HCT116 (cell line): Measurements from ENCODE around the gene FAM204A.

ENCODE experiments used
- EZH2phosphoT487 ChIP-seq: fragments of 200-600 bp; IDR thresholded peaks from 2 replicates; pipeline ENCODE4 v1.6.1; 2018; ENCODE audit warnings: antibody characterized with exemption, borderline replicate concordance
- POLR2A ChIP-seq: IDR thresholded peaks from 2 replicates; pipeline ENCODE4 v1.7.0; 2011; ENCODE audit warnings: borderline replicate concordance; ENCODE audit not compliant: insufficient read depth, insufficient read length; ENCODE audit errors: extremely low read depth
- POLR2AphosphoS5 ChIP-seq: IDR thresholded peaks from 2 replicates; pipeline ENCODE4 v1.6.1; 2011; ENCODE audit warnings: mild to moderate bottlenecking, low read depth, low read length, moderate library complexity
- SP1 ChIP-seq: IDR thresholded peaks from 2 replicates; pipeline ENCODE4 v1.6.1; 2012; ENCODE audit warnings: low read depth
- ZFX ChIP-seq: fragments of 450-650 bp; IDR thresholded peaks from 2 replicates; pipeline ENCODE4 v1.6.1; 2017
- ZNF274 ChIP-seq: fragments of 200-500 bp; sonication (Bioruptor generic); IDR thresholded peaks from 2 replicates; pipeline ENCODE4 v1.6.1; 2014; ENCODE audit warnings: mild to moderate bottlenecking, low read depth, low read length, inconsistent platforms
- TF ChIP-seq, protein P1 (sequence below), 3 experiments: fragments of 200-600 bp in 1 of 3; sonication (generic) in 1 of 3; IDR thresholded peaks in 2 of 3; conservative IDR thresholded peaks in 1 of 3; 2 replicates each; pipeline ENCODE4 v1.5.1; 2012 to 2017; ENCODE audit warnings: low read depth in 2 of 3, low read length in 2 of 3, antibody characterized with exemption in 1 of 3, borderline replicate concordance in 1 of 3, control low read depth in 1 of 3, mild to moderate bottlenecking in 1 of 3, mixed read lengths in 1 of 3, mixed run types in 1 of 3, moderate library complexity in 1 of 3; ENCODE audit not compliant: insufficient read depth in 1 of 3
- TF ChIP-seq, protein P2 (sequence below): IDR thresholded peaks from 2 replicates; pipeline ENCODE4 v1.6.1; 2012; ENCODE audit warnings: low read depth

DNA sequence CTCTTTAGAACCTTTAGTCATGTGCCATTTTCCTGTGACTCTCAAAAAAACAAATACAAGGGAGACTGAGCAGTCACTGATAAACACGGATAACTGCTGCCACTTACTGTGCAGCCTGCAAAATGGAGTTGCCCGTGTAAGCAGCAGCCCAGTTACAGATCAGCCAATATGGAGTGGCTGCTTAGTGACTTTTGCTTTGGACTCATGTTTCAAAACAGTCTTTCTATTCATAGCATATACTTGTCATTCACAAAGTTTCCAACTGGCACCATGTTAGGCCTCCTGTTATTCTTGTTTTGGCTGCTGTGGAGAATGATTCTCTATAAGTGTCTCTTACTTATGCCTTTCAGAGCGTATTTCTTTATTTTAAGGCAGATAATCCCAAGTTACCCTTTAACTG is 3.0 kb downstream of the FAM204A start:
- no peak for TF ChIP-seq POLR2A
- TF ChIP-seq, protein P1, sequence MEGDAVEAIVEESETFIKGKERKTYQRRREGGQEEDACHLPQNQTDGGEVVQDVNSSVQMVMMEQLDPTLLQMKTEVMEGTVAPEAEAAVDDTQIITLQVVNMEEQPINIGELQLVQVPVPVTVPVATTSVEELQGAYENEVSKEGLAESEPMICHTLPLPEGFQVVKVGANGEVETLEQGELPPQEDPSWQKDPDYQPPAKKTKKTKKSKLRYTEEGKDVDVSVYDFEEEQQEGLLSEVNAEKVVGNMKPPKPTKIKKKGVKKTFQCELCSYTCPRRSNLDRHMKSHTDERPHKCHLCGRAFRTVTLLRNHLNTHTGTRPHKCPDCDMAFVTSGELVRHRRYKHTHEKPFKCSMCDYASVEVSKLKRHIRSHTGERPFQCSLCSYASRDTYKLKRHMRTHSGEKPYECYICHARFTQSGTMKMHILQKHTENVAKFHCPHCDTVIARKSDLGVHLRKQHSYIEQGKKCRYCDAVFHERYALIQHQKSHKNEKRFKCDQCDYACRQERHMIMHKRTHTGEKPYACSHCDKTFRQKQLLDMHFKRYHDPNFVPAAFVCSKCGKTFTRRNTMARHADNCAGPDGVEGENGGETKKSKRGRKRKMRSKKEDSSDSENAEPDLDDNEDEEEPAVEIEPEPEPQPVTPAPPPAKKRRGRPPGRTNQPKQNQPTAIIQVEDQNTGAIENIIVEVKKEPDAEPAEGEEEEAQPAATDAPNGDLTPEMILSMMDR (IDR thresholded peaks at IDR 0.05 in 2 of 3, conservative IDR thresholded peaks at IDR 0.05 in 1 of 3; ENCODE audit: borderline replicate concordance in 1 of 3, insufficient read depth in 1 of 3, low read depth in 2 of 3, low read length in 2 of 3): no peak
- no peak for TF ChIP-seq ZNF274
- no peak for TF ChIP-seq ZFX
- TF ChIP-seq, protein P2, sequence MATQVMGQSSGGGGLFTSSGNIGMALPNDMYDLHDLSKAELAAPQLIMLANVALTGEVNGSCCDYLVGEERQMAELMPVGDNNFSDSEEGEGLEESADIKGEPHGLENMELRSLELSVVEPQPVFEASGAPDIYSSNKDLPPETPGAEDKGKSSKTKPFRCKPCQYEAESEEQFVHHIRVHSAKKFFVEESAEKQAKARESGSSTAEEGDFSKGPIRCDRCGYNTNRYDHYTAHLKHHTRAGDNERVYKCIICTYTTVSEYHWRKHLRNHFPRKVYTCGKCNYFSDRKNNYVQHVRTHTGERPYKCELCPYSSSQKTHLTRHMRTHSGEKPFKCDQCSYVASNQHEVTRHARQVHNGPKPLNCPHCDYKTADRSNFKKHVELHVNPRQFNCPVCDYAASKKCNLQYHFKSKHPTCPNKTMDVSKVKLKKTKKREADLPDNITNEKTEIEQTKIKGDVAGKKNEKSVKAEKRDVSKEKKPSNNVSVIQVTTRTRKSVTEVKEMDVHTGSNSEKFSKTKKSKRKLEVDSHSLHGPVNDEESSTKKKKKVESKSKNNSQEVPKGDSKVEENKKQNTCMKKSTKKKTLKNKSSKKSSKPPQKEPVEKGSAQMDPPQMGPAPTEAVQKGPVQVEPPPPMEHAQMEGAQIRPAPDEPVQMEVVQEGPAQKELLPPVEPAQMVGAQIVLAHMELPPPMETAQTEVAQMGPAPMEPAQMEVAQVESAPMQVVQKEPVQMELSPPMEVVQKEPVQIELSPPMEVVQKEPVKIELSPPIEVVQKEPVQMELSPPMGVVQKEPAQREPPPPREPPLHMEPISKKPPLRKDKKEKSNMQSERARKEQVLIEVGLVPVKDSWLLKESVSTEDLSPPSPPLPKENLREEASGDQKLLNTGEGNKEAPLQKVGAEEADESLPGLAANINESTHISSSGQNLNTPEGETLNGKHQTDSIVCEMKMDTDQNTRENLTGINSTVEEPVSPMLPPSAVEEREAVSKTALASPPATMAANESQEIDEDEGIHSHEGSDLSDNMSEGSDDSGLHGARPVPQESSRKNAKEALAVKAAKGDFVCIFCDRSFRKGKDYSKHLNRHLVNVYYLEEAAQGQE: no peak
- no peak for TF ChIP-seq POLR2AphosphoS5
- no peak for TF ChIP-seq EZH2phosphoT487
- no peak for TF ChIP-seq SP1
